ENCODE results near the gene FOXN3. TPM values are rescaled to one million over a fixed set of nuclear protein-coding genes. Genes with fewer than 3 reads are reported as not detected.

The FOXN3 gene
- total RNA-seq, 1 donor from 2014 or later: 27.8 TPM

GRCh38 chr14:89455412-89455811 lies 38.4 kb upstream of the FOXN3 start:
- no peak overlapping the region for H3K4me3 ChIP-seq (ENCODE audit: low read depth, low read length)
- no peak for TF ChIP-seq CTCF (conservative IDR thresholded peaks at IDR 0.05; ENCODE audit: low read depth, low read length)
- no peak for DNase-seq (ENCODE audit: low read depth)

GRCh38 chr14:89454996-89455395 lies 38.0 kb upstream of the FOXN3 start:
- no peak overlapping the region for H3K4me3 ChIP-seq (ENCODE audit: low read depth, low read length)
- DNase-seq (ENCODE audit: low read depth): no peak
- TF ChIP-seq CTCF (conservative IDR thresholded peaks at IDR 0.05; ENCODE audit: low read depth, low read length): no peak

- H3K4me3 ChIP-seq (ENCODE audit: low read depth, low read length): no peak overlapping the region
Measured at GRCh38 chr14:89452281-89452680, 35.2 kb upstream of the FOXN3 start.

GRCh38 chr14:89451229-89451628 lies 34.2 kb upstream of the FOXN3 start:
- H3K4me3 ChIP-seq (ENCODE audit: low read depth, low read length): no peak overlapping the region
- no peak for DNase-seq (ENCODE audit: low read depth)
- no peak for TF ChIP-seq CTCF (conservative IDR thresholded peaks at IDR 0.05; ENCODE audit: low read depth, low read length)

More at GRCh38 chr14:89452281-89452680, 35.2 kb upstream of the FOXN3 start:
- no peak for DNase-seq (ENCODE audit: low read depth)
- TF ChIP-seq CTCF (conservative IDR thresholded peaks at IDR 0.05; ENCODE audit: low read depth, low read length): no peak

GRCh38 chr14:89447182-89447944 lies 30.3 kb upstream of the FOXN3 start:
- no peak for DNase-seq (ENCODE audit: low read depth)
- no peak for TF ChIP-seq CTCF (conservative IDR thresholded peaks at IDR 0.05; ENCODE audit: low read depth, low read length)
- H3K4me3 ChIP-seq (ENCODE audit: low read depth, low read length): no peak overlapping the region

GRCh38 chr14:89445273-89445973 lies 28.4 kb upstream of the FOXN3 start:
- no peak overlapping the region for H3K4me3 ChIP-seq (ENCODE audit: low read depth, low read length)
- no peak for TF ChIP-seq CTCF (conservative IDR thresholded peaks at IDR 0.05; ENCODE audit: low read depth, low read length)
- DNase-seq (ENCODE audit: low read depth): no peak
